ENCODE measurements around the gene PIGH.
"Not testable (repeated sequence)": the region's sequence is repeated elsewhere in the genome, so short reads cannot be mapped to it uniquely, and the experiment has no call there.

DNA sequence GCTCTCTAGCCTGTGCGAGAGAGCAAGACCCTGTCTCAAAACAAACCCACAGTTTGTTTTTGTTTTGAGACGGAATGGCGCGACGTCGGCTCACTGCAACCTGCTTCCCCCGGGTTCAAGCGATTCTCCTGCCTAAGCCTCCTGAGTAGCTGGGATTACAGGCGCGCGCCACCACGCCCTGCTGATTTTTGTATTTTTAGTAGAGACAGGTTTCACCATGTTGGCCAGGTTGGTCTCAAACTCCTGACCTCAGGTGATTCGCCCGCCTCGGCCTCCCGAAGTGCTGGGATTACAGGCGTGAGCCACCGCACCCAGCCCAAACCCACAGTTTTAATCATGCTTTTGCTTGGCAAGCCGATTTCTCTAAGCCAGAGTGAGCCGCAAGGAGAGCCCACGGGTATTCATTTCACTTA lies 500 bp upstream of the PIGH start:
- TF ChIP-seq, protein P1, sequence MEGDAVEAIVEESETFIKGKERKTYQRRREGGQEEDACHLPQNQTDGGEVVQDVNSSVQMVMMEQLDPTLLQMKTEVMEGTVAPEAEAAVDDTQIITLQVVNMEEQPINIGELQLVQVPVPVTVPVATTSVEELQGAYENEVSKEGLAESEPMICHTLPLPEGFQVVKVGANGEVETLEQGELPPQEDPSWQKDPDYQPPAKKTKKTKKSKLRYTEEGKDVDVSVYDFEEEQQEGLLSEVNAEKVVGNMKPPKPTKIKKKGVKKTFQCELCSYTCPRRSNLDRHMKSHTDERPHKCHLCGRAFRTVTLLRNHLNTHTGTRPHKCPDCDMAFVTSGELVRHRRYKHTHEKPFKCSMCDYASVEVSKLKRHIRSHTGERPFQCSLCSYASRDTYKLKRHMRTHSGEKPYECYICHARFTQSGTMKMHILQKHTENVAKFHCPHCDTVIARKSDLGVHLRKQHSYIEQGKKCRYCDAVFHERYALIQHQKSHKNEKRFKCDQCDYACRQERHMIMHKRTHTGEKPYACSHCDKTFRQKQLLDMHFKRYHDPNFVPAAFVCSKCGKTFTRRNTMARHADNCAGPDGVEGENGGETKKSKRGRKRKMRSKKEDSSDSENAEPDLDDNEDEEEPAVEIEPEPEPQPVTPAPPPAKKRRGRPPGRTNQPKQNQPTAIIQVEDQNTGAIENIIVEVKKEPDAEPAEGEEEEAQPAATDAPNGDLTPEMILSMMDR (IDR thresholded peaks at IDR 0.05; ENCODE audit: poor library complexity, severe bottlenecking) = not testable (repeated sequence)
- TF ChIP-seq MXI1 (conservative IDR thresholded peaks at IDR 0.05; ENCODE audit: poor library complexity, severe bottlenecking); TAF1 (IDR thresholded peaks at IDR 0.05; ENCODE audit: low read depth); EZH2 (IDR thresholded peaks at IDR 0.05; ENCODE audit: borderline replicate concordance, insufficient read depth, low read length, poor library complexity, severe bottlenecking); RAD21 (conservative IDR thresholded peaks at IDR 0.05); SMC3 (conservative IDR thresholded peaks at IDR 0.05; ENCODE audit: poor library complexity): not testable (repeated sequence)
- TF ChIP-seq, protein P2, sequence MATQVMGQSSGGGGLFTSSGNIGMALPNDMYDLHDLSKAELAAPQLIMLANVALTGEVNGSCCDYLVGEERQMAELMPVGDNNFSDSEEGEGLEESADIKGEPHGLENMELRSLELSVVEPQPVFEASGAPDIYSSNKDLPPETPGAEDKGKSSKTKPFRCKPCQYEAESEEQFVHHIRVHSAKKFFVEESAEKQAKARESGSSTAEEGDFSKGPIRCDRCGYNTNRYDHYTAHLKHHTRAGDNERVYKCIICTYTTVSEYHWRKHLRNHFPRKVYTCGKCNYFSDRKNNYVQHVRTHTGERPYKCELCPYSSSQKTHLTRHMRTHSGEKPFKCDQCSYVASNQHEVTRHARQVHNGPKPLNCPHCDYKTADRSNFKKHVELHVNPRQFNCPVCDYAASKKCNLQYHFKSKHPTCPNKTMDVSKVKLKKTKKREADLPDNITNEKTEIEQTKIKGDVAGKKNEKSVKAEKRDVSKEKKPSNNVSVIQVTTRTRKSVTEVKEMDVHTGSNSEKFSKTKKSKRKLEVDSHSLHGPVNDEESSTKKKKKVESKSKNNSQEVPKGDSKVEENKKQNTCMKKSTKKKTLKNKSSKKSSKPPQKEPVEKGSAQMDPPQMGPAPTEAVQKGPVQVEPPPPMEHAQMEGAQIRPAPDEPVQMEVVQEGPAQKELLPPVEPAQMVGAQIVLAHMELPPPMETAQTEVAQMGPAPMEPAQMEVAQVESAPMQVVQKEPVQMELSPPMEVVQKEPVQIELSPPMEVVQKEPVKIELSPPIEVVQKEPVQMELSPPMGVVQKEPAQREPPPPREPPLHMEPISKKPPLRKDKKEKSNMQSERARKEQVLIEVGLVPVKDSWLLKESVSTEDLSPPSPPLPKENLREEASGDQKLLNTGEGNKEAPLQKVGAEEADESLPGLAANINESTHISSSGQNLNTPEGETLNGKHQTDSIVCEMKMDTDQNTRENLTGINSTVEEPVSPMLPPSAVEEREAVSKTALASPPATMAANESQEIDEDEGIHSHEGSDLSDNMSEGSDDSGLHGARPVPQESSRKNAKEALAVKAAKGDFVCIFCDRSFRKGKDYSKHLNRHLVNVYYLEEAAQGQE (IDR thresholded peaks at IDR 0.05; ENCODE audit: borderline replicate concordance) = not testable (repeated sequence)
